Measurements from ENCODE around the gene NDUFV1.
"Not testable (repeated sequence)": the region's sequence is repeated elsewhere in the genome, so short reads cannot be mapped to it uniquely, and the experiment has no call there.

NDUFV1 gene

DNA sequence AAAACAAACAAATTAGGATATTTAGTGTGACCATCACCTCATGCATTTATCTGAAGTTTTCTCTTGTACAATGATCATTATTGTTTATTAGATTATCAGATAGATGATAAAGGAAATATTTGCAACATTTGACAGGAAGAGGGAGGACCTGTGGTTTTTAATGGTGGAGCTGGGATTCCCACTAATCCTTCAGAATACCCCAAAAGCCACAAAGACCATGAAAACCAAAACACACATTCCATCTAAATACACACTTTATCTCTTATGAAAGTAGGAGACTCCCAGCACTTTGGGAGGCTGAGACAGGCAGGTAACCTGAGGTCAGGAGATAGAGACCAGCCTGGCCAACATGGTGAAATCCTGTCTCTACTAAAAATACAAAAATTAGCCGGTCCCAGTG, 7.6 kb upstream of the NDUFV1 start:
- TF ChIP-seq ESRRG (CRISPR knock-in tag; IDR thresholded peaks at IDR 0.05), result no peak
- TF ChIP-seq ZNF70 (CRISPR knock-in tag; IDR thresholded peaks at IDR 0.05), result no peak
- TF ChIP-seq CSDC2 (CRISPR knock-in tag; IDR thresholded peaks at IDR 0.05), result no peak
- TF ChIP-seq SNAI2 (CRISPR knock-in tag; IDR thresholded peaks at IDR 0.05), result no peak
- no peak for TF ChIP-seq ARNTL (CRISPR knock-in tag; IDR thresholded peaks at IDR 0.05; ENCODE audit: borderline replicate concordance, low read depth)
- TF ChIP-seq, protein P1, sequence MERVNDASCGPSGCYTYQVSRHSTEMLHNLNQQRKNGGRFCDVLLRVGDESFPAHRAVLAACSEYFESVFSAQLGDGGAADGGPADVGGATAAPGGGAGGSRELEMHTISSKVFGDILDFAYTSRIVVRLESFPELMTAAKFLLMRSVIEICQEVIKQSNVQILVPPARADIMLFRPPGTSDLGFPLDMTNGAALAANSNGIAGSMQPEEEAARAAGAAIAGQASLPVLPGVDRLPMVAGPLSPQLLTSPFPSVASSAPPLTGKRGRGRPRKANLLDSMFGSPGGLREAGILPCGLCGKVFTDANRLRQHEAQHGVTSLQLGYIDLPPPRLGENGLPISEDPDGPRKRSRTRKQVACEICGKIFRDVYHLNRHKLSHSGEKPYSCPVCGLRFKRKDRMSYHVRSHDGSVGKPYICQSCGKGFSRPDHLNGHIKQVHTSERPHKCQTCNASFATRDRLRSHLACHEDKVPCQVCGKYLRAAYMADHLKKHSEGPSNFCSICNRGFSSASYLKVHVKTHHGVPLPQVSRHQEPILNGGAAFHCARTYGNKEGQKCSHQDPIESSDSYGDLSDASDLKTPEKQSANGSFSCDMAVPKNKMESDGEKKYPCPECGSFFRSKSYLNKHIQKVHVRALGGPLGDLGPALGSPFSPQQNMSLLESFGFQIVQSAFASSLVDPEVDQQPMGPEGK (CRISPR knock-in tag; IDR thresholded peaks at IDR 0.05; ENCODE audit: borderline replicate concordance), result no peak
- no peak for ATAC-seq

DNA sequence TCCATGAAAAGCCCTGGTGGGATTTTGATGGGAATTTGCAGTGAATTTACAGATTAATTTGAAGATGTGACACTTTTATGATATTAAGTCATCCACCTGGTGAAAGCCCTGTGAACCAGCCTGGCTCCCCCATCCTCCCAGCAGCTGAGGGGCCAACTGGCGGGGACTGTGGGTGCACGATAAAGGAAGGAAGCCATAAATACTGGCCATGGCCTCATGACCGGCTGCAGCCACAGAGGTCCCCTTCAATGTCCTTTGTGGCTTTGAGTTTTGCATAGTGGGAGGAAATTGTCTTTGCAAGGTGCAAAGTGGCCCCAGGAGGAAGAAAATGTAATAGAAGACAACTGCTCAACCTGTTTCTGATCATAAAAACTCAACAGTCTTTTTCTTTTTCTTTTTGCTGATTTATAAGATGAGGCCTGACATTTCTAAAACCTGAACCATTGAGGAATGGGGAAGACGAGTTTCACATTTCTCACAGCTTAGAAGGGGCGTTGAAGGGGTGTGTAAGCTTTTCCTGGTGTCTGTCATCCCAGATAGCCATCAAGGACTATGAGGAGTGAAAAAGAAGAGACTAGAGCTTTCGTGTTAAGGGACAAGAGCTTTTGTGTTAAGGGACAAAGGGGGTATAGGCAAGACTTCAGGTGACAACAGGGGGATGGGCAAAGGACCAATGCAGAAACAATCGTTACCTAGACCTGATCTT, 6.3 kb upstream of the NDUFV1 start:
- ATAC-seq, result no peak
- TF ChIP-seq CSDC2 (CRISPR knock-in tag; IDR thresholded peaks at IDR 0.05), result no peak
- TF ChIP-seq, protein P1 (CRISPR knock-in tag; IDR thresholded peaks at IDR 0.05; ENCODE audit: borderline replicate concordance), result no peak
- no peak for TF ChIP-seq GLIS3 (CRISPR knock-in tag; IDR thresholded peaks at IDR 0.05)
- TF ChIP-seq TOX (CRISPR knock-in tag; IDR thresholded peaks at IDR 0.05; ENCODE audit: borderline replicate concordance), result no peak
- TF ChIP-seq ZFP3 (CRISPR knock-in tag; IDR thresholded peaks at IDR 0.05), result no peak
- TF ChIP-seq ISL1 (CRISPR knock-in tag; IDR thresholded peaks at IDR 0.05), result no peak
- TF ChIP-seq BACH2 (CRISPR knock-in tag; IDR thresholded peaks at IDR 0.05; ENCODE audit: borderline replicate concordance), result no peak
- no peak for TF ChIP-seq OSR1 (CRISPR knock-in tag; IDR thresholded peaks at IDR 0.05)
- TF ChIP-seq ZC3H10 (CRISPR knock-in tag; IDR thresholded peaks at IDR 0.05), result no peak
- no peak for TF ChIP-seq ZNF70 (CRISPR knock-in tag; IDR thresholded peaks at IDR 0.05)
- no peak for TF ChIP-seq ESRRG (CRISPR knock-in tag; IDR thresholded peaks at IDR 0.05)
- no peak for TF ChIP-seq RARB (CRISPR knock-in tag; IDR thresholded peaks at IDR 0.05)
- TF ChIP-seq ARNTL (CRISPR knock-in tag; IDR thresholded peaks at IDR 0.05; ENCODE audit: borderline replicate concordance, low read depth), result no peak

DNA sequence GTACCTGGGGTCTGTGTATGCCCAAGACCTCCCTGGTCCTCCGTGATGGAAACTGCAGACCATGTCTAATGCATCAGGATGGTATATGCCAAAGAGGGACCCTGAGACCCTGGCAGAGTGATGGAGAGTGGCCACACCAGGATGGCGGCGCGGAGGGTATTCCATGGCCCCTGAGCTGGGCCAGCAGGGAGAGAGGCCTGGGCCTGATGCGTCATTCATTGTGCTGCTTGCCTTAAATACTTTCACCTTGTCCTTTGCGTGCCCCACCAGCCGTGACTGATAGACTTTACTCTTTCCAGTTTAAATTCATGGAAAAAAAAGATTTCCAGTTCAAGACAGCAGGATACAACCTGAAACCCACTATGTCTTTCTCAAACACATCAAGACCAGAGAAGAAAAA, 5.6 kb upstream of the NDUFV1 start:
- TF ChIP-seq ZFP3 (CRISPR knock-in tag; IDR thresholded peaks at IDR 0.05) (no peak), PPARA (CRISPR knock-in tag; IDR thresholded peaks at IDR 0.05; ENCODE audit: borderline replicate concordance) (no peak), ZC3H10 (CRISPR knock-in tag; IDR thresholded peaks at IDR 0.05) (no peak), RARB (CRISPR knock-in tag; IDR thresholded peaks at IDR 0.05) (no peak), CSDC2 (CRISPR knock-in tag; IDR thresholded peaks at IDR 0.05) (no peak), GLIS3 (CRISPR knock-in tag; IDR thresholded peaks at IDR 0.05) (no peak), ZNF565 (CRISPR knock-in tag; conservative IDR thresholded peaks at IDR 0.05; ENCODE audit: low read depth) (no peak), ESRRG (CRISPR knock-in tag; IDR thresholded peaks at IDR 0.05) (no peak)
- TF ChIP-seq, protein P2, sequence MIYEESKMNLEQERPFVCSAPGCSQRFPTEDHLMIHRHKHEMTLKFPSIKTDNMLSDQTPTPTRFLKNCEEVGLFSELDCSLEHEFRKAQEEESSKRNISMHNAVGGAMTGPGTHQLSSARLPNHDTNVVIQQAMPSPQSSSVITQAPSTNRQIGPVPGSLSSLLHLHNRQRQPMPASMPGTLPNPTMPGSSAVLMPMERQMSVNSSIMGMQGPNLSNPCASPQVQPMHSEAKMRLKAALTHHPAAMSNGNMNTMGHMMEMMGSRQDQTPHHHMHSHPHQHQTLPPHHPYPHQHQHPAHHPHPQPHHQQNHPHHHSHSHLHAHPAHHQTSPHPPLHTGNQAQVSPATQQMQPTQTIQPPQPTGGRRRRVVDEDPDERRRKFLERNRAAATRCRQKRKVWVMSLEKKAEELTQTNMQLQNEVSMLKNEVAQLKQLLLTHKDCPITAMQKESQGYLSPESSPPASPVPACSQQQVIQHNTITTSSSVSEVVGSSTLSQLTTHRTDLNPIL (CRISPR knock-in tag; IDR thresholded peaks at IDR 0.05; ENCODE audit: low read depth), result no peak
- TF ChIP-seq, protein P1 (CRISPR knock-in tag; IDR thresholded peaks at IDR 0.05; ENCODE audit: borderline replicate concordance), result no peak
- TF ChIP-seq, protein P3, sequence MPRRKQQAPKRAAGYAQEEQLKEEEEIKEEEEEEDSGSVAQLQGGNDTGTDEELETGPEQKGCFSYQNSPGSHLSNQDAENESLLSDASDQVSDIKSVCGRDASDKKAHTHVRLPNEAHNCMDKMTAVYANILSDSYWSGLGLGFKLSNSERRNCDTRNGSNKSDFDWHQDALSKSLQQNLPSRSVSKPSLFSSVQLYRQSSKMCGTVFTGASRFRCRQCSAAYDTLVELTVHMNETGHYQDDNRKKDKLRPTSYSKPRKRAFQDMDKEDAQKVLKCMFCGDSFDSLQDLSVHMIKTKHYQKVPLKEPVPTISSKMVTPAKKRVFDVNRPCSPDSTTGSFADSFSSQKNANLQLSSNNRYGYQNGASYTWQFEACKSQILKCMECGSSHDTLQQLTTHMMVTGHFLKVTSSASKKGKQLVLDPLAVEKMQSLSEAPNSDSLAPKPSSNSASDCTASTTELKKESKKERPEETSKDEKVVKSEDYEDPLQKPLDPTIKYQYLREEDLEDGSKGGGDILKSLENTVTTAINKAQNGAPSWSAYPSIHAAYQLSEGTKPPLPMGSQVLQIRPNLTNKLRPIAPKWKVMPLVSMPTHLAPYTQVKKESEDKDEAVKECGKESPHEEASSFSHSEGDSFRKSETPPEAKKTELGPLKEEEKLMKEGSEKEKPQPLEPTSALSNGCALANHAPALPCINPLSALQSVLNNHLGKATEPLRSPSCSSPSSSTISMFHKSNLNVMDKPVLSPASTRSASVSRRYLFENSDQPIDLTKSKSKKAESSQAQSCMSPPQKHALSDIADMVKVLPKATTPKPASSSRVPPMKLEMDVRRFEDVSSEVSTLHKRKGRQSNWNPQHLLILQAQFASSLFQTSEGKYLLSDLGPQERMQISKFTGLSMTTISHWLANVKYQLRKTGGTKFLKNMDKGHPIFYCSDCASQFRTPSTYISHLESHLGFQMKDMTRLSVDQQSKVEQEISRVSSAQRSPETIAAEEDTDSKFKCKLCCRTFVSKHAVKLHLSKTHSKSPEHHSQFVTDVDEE (CRISPR knock-in tag; IDR thresholded peaks at IDR 0.05), result no peak
- TF ChIP-seq, protein P4, sequence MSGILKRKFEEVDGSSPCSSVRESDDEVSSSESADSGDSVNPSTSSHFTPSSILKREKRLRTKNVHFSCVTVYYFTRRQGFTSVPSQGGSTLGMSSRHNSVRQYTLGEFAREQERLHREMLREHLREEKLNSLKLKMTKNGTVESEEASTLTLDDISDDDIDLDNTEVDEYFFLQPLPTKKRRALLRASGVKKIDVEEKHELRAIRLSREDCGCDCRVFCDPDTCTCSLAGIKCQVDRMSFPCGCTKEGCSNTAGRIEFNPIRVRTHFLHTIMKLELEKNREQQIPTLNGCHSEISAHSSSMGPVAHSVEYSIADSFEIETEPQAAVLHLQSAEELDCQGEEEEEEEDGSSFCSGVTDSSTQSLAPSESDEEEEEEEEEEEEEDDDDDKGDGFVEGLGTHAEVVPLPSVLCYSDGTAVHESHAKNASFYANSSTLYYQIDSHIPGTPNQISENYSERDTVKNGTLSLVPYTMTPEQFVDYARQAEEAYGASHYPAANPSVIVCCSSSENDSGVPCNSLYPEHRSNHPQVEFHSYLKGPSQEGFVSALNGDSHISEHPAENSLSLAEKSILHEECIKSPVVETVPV (CRISPR knock-in tag; IDR thresholded peaks at IDR 0.05), result no peak
- no peak for ATAC-seq

DNA sequence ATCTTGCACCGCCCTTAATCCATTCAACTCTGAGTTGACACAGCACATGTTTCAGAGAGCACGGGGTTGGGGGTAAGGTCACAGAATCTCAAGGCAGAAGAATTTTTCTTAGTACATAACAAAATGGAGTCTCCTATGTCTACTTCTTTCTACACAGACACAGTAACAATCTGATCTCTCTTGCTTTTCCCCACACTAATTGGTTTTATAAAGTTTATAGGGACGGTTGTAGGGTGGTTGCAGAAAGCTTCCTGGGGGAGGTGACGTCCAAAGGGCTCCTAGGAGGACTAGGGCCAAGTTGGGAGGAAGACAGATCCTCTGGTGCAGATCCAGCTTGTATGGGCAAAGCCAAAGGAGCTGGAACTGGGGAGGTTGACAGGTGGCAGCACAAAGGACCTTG, 2.6 kb upstream of the NDUFV1 start:
- ATAC-seq, result not testable (repeated sequence)
